Liver (tissue), 9 donors: Measurements from ENCODE around the gene ASB5. TPM values are rescaled to one million over a fixed set of nuclear protein-coding genes. Genes with fewer than 3 reads are reported as not detected.

Experiments
- DNase-seq: peaks from one replicate; pipeline ENCODE4 v3.0.0-alpha.2; 2017; ENCODE audit warnings: low spot score
- H3K27ac ChIP-seq, 2 donors: one replicate each; pipeline ENCODE4 v1.7.0; 2013; ENCODE audit warnings: inconsistent platforms in 2 of 2, low read length in 2 of 2, control low read depth in 1 of 2, low read depth in 1 of 2, mild to moderate bottlenecking in 1 of 2
- H3K27me3 ChIP-seq, 4 donors: one replicate each; pipeline versions ENCODE4 v1.6.1 to v1.7.0; 2013; ENCODE audit warnings: low read length in 3 of 4, inconsistent platforms in 1 of 4, mild to moderate bottlenecking in 1 of 4, moderate library complexity in 1 of 4; ENCODE audit not compliant: control insufficient read depth in 4 of 4, insufficient read depth in 4 of 4
- H3K36me3 ChIP-seq, 4 donors: one replicate each; pipeline versions ENCODE4 v1.6.1 to v1.7.0; 2013; ENCODE audit warnings: low read length in 3 of 4, mild to moderate bottlenecking in 3 of 4, low read depth in 1 of 4, moderate library complexity in 1 of 4; ENCODE audit not compliant: control insufficient read depth in 4 of 4, insufficient read depth in 3 of 4
- H3K4me1 ChIP-seq, 4 donors: one replicate each; pipeline versions ENCODE4 v1.6.1 to v1.7.0; 2013; ENCODE audit warnings: low read length in 3 of 4, mild to moderate bottlenecking in 3 of 4, moderate library complexity in 1 of 4; ENCODE audit not compliant: control insufficient read depth in 4 of 4, insufficient read depth in 4 of 4
- H3K4me3 ChIP-seq, 3 donors: one replicate each; pipeline versions ENCODE4 v1.6.1 to v1.7.0; 2013; ENCODE audit warnings: low read length in 3 of 3, control low read depth in 1 of 3, low read depth in 1 of 3, mild to moderate bottlenecking in 1 of 3
- H3K9ac ChIP-seq, 2 donors: one replicate each; pipeline ENCODE4 v1.7.0; 2013; ENCODE audit warnings: low read length in 2 of 2, mild to moderate bottlenecking in 2 of 2, moderate library complexity in 2 of 2, control low read depth in 1 of 2, low read depth in 1 of 2
- H3K9me3 ChIP-seq, 4 donors: one replicate each; pipeline versions ENCODE4 v1.6.1 to v1.7.0; 2013; ENCODE audit warnings: low read length in 3 of 4; ENCODE audit not compliant: control insufficient read depth in 4 of 4
- EGR1 ChIP-seq, 2 donors: IDR thresholded peaks; 2 replicates each; pipeline ENCODE4 v1.6.1; 2016 to 2018; ENCODE audit warnings: antibody characterized with exemption in 2 of 2, low read depth in 2 of 2
- FOXA1 ChIP-seq: IDR thresholded peaks from 2 replicates; pipeline ENCODE4 v1.6.1; 2016; ENCODE audit warnings: antibody characterized with exemption
- FOXA2 ChIP-seq: IDR thresholded peaks from 2 replicates; pipeline ENCODE4 v1.6.1; 2016; ENCODE audit warnings: antibody characterized with exemption
- GABPA ChIP-seq, 2 donors: IDR thresholded peaks in 1 of 2; conservative IDR thresholded peaks in 1 of 2; 2 replicates each; pipeline ENCODE4 v1.6.1; 2016; ENCODE audit warnings: antibody characterized with exemption in 2 of 2, mild to moderate bottlenecking in 1 of 2, moderate library complexity in 1 of 2
- HNF4A ChIP-seq, 2 donors: conservative IDR thresholded peaks; 2 replicates each; pipeline ENCODE4 v1.6.1; 2016; ENCODE audit warnings: antibody characterized with exemption in 2 of 2, mild to moderate bottlenecking in 2 of 2
- HNF4G ChIP-seq: IDR thresholded peaks from 2 replicates; pipeline ENCODE4 v1.6.1; 2016; ENCODE audit warnings: antibody characterized with exemption
- JUND ChIP-seq, 2 donors: IDR thresholded peaks; 2 replicates each; pipeline ENCODE4 v1.6.1; 2016; ENCODE audit warnings: antibody characterized with exemption in 2 of 2
- NR2F2 ChIP-seq: IDR thresholded peaks from 2 replicates; pipeline ENCODE4 v1.6.1; 2016; ENCODE audit warnings: antibody characterized with exemption
- RAD21 ChIP-seq, 2 donors: IDR thresholded peaks; 2 replicates each; pipeline ENCODE4 v1.6.1; 2016; ENCODE audit warnings: antibody characterized with exemption in 2 of 2, mild to moderate bottlenecking in 2 of 2
- RXRA ChIP-seq, 2 donors: IDR thresholded peaks; 2 replicates each; pipeline ENCODE4 v1.6.1; 2017 to 2018; ENCODE audit warnings: antibody characterized with exemption in 2 of 2, mild to moderate bottlenecking in 1 of 2
- SP1 ChIP-seq: IDR thresholded peaks from 2 replicates; pipeline ENCODE4 v1.6.1; 2018; ENCODE audit warnings: antibody characterized with exemption, mild to moderate bottlenecking
- TAF1 ChIP-seq: conservative IDR thresholded peaks from 2 replicates; pipeline ENCODE4 v1.6.1; 2016; ENCODE audit warnings: antibody characterized with exemption, mild to moderate bottlenecking
- YY1 ChIP-seq: IDR thresholded peaks from 2 replicates; pipeline ENCODE4 v1.6.1; 2016; ENCODE audit warnings: antibody characterized with exemption, mild to moderate bottlenecking
- WGBS: extraction: QIAGEN DNeasy Blood & Tissue Kit; methylation state at CpG from one replicate; pipeline ENCODE4 v1.1.7; 2013; 5-methylcytosine and 5-hydroxymethylcytosine counted together
- polyA plus RNA-seq, 2 donors: library from polyadenylated mRNA; stranded (reverse) in 1 of 2; unstranded in 1 of 2; fragments of 200-250 nt in 1 of 2; fragments of >200 nt in 1 of 2; fragmentation: Nextera tagmentation in 1 of 2; extraction: Ambion mirVana in 1 of 2; gene quantifications; one replicate each; pipeline versions ENCODE4 v1.2.1 to v1.2.3, GENCODE V29; 2013 to 2015
- total RNA-seq, 2 donors: library from RNA; depleted of rRNA; stranded (reverse); fragments of >200 nt; gene quantifications; one replicate each; pipeline ENCODE4 v1.2.3, GENCODE V29; 2014
- TF ChIP-seq, protein P1 (sequence below): fragments of 150-350 bp; IDR thresholded peaks from 2 replicates; pipeline ENCODE4 v1.5.1; 2017; ENCODE audit warnings: improper control_type of control experiment, low read depth, low read length; ENCODE audit not compliant: missing input control
- TF ChIP-seq, protein P2 (sequence below): IDR thresholded peaks from 2 replicates; pipeline ENCODE4 v1.6.1; 2016; ENCODE audit warnings: antibody characterized with exemption
- TF ChIP-seq, protein P3 (sequence below): IDR thresholded peaks from 2 replicates; pipeline ENCODE4 v1.6.1; 2016; ENCODE audit warnings: antibody characterized with exemption
- TF ChIP-seq, protein P4 (sequence below): IDR thresholded peaks from 2 replicates; pipeline ENCODE4 v1.6.1; 2016; ENCODE audit warnings: antibody characterized with exemption, mild to moderate bottlenecking
- TF ChIP-seq, protein P5 (sequence below): IDR thresholded peaks from 2 replicates; pipeline ENCODE4 v1.6.1; 2016; ENCODE audit warnings: antibody characterized with exemption
- donor health status: healthy.
- donor health status: healthy.
- donor health status: healthy.
- donor health status: healthy.
- donor health status: healthy.

ASB5 gene
- total and polyA plus RNA-seq, 4 donors = 0.05 TPM; not detected in 3

DNA sequence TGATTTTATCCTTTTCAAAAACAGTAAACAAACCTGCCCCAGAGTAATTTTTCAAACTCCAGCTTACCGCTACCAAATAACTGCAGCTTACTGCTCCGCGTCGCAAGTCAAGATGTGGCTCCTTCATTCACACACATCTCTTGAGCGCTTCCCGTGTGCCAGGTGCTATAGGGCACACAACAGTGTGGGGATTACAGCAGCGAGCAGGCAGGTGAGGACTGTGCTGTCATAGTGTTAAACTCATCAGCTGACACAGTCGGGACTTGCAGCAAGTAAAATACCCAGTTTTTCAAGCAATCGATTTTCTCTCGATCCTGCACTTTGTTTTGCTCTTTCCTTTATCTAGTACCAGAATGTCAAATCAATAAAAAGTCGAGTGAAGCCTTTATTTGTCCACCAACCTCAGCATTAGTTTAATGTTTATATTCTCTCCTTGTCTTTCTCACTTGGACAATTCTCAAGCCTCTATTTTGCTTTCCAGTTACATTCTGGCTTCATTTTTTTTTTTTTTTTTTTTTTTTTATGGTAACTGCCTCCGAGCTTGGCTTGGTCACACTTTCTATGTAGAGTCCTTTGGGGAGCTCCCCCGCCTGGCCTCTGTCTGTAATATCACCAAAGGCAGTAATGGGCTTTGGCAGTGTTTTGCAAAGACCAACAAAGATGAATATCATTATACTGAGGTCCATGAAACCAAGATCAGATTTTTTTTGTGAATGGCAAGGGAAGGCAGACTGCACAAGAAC, 8.3 kb upstream of the ASB5 start:
- Histone ChIP-seq H3K27ac (no peak overlapping the region), H3K9ac (no peak overlapping the region), H3K36me3 (no peaks in the 10 kb centered on the region), H3K9me3 (no peaks in the 10 kb centered on the region), H3K27me3 (peaks cover 0 to 5% (median 0%) of the 10 kb centered on the region in 4 donors), H3K4me1 (peaks cover 0 to 3% (median 1%) of the 10 kb centered on the region in 4 donors), H3K4me3 (peak overlapping the region; percentile 26 to 32 (median 30))
- no peak for TF ChIP-seq FOXA1
- no peak for TF ChIP-seq TAF1
- TF ChIP-seq RAD21 (IDR thresholded peaks at IDR 0.05) = peak; percentile 68 to 74
- no peak for TF ChIP-seq NR2F2
- TF ChIP-seq, protein P1, sequence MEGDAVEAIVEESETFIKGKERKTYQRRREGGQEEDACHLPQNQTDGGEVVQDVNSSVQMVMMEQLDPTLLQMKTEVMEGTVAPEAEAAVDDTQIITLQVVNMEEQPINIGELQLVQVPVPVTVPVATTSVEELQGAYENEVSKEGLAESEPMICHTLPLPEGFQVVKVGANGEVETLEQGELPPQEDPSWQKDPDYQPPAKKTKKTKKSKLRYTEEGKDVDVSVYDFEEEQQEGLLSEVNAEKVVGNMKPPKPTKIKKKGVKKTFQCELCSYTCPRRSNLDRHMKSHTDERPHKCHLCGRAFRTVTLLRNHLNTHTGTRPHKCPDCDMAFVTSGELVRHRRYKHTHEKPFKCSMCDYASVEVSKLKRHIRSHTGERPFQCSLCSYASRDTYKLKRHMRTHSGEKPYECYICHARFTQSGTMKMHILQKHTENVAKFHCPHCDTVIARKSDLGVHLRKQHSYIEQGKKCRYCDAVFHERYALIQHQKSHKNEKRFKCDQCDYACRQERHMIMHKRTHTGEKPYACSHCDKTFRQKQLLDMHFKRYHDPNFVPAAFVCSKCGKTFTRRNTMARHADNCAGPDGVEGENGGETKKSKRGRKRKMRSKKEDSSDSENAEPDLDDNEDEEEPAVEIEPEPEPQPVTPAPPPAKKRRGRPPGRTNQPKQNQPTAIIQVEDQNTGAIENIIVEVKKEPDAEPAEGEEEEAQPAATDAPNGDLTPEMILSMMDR = peak; percentile 48
- TF ChIP-seq GABPA (IDR thresholded peaks at IDR 0.05 in 1 of 2, conservative IDR thresholded peaks at IDR 0.05 in 1 of 2) = no peak
- TF ChIP-seq, protein P2, sequence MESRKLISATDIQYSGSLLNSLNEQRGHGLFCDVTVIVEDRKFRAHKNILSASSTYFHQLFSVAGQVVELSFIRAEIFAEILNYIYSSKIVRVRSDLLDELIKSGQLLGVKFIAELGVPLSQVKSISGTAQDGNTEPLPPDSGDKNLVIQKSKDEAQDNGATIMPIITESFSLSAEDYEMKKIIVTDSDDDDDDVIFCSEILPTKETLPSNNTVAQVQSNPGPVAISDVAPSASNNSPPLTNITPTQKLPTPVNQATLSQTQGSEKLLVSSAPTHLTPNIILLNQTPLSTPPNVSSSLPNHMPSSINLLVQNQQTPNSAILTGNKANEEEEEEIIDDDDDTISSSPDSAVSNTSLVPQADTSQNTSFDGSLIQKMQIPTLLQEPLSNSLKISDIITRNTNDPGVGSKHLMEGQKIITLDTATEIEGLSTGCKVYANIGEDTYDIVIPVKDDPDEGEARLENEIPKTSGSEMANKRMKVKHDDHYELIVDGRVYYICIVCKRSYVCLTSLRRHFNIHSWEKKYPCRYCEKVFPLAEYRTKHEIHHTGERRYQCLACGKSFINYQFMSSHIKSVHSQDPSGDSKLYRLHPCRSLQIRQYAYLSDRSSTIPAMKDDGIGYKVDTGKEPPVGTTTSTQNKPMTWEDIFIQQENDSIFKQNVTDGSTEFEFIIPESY = no peak
- no peak for TF ChIP-seq RXRA (IDR thresholded peaks at IDR 0.05)
- TF ChIP-seq HNF4G = no peak
- TF ChIP-seq JUND (IDR thresholded peaks at IDR 0.05) = no peak
- peak in 1 of 2 donors; percentile 11 for TF ChIP-seq HNF4A (conservative IDR thresholded peaks at IDR 0.05)
- no peak for TF ChIP-seq EGR1 (IDR thresholded peaks at IDR 0.05; ENCODE audit: low read depth in 2 of 2)
- TF ChIP-seq YY1 = peak; percentile 48
- TF ChIP-seq SP1 = no peak
- DNase-seq = no peak
- 44% methylated on average over 13 of the region's 13 CpGs for WGBS

DNA sequence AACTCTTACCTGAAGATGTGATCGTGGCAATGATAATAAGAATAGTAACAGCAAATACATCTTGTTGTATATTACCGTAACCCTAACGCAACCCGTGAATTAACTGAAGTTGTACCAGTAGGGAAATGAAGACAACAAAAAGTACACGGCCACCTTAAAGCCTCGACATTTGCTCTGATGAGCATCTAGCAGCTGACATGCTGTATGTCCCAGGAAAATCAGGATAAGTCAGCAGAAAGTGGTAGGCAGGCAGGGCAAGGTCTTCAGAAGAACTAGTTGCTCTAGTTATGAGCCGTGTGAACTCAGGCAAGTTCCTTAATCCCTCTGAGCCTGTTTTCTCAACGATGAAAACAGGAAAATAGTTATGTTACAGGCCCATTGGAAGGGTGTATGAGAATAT, 7.7 kb upstream of the ASB5 start:
- H3K4me3 ChIP-seq = no peak overlapping the region
- peaks cover 0 to 7% (median 0%) of the 10 kb centered on the region in 4 donors for H3K27me3 ChIP-seq
- H3K27ac ChIP-seq = no peak overlapping the region
- no peaks in the 10 kb centered on the region for H3K36me3 ChIP-seq
- peaks cover 0 to 3% (median 1%) of the 10 kb centered on the region in 4 donors for H3K4me1 ChIP-seq
- DNase-seq = no peak
- no peak overlapping the region for H3K9ac ChIP-seq
- 85% methylated on average over 8 of the region's 8 CpGs for WGBS
- H3K9me3 ChIP-seq = no peaks in the 10 kb centered on the region
- TF ChIP-seq NR2F2 (no peak), FOXA1 (no peak), JUND (IDR thresholded peaks at IDR 0.05) (no peak), EGR1 (IDR thresholded peaks at IDR 0.05; ENCODE audit: low read depth in 2 of 2) (no peak), YY1 (no peak), HNF4G (no peak), SP1 (no peak), RXRA (IDR thresholded peaks at IDR 0.05) (no peak), FOXA2 (no peak), TAF1 (no peak), HNF4A (conservative IDR thresholded peaks at IDR 0.05) (no peak), RAD21 (IDR thresholded peaks at IDR 0.05) (no peak)
- TF ChIP-seq, protein P3, sequence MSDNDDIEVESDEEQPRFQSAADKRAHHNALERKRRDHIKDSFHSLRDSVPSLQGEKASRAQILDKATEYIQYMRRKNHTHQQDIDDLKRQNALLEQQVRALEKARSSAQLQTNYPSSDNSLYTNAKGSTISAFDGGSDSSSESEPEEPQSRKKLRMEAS = no peak
- TF ChIP-seq, protein P2 = no peak
- TF ChIP-seq, protein P1 = no peak
- TF ChIP-seq, protein P4, sequence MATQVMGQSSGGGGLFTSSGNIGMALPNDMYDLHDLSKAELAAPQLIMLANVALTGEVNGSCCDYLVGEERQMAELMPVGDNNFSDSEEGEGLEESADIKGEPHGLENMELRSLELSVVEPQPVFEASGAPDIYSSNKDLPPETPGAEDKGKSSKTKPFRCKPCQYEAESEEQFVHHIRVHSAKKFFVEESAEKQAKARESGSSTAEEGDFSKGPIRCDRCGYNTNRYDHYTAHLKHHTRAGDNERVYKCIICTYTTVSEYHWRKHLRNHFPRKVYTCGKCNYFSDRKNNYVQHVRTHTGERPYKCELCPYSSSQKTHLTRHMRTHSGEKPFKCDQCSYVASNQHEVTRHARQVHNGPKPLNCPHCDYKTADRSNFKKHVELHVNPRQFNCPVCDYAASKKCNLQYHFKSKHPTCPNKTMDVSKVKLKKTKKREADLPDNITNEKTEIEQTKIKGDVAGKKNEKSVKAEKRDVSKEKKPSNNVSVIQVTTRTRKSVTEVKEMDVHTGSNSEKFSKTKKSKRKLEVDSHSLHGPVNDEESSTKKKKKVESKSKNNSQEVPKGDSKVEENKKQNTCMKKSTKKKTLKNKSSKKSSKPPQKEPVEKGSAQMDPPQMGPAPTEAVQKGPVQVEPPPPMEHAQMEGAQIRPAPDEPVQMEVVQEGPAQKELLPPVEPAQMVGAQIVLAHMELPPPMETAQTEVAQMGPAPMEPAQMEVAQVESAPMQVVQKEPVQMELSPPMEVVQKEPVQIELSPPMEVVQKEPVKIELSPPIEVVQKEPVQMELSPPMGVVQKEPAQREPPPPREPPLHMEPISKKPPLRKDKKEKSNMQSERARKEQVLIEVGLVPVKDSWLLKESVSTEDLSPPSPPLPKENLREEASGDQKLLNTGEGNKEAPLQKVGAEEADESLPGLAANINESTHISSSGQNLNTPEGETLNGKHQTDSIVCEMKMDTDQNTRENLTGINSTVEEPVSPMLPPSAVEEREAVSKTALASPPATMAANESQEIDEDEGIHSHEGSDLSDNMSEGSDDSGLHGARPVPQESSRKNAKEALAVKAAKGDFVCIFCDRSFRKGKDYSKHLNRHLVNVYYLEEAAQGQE = no peak
- TF ChIP-seq, protein P5, sequence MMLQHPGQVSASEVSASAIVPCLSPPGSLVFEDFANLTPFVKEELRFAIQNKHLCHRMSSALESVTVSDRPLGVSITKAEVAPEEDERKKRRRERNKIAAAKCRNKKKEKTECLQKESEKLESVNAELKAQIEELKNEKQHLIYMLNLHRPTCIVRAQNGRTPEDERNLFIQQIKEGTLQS = no peak
